Stimulated activated CD8-positive, alpha-beta memory T cell treated with anti-CD3 and anti-CD28 coated beads, Interleukin-2, amount 100 ng/mL, for 48 hours (primary cell): ENCODE data around the gene GSN.

Experiments used
- DNase-seq, 2 donors: peaks; one replicate each; pipeline ENCODE4 v3.0.0-alpha.2; 2020; ENCODE audit warnings: low read depth in 2 of 2

Gene GSN

GRCh38 chr9:121246821-121247561, 21.0 kb upstream of the GSN start:
- DNase-seq: no peak

GRCh38 chr9:121249563-121249962, 18.4 kb upstream of the GSN start:
- DNase-seq: no peak

GRCh38 chr9:121252104-121252851, 15.7 kb upstream of the GSN start:
- no peak for DNase-seq

GRCh38 chr9:121253162-121253561, 14.8 kb upstream of the GSN start:
- DNase-seq: no peak

- no peak for DNase-seq
Measured at GRCh38 chr9:121253821-121254501, 14.0 kb upstream of the GSN start.

- no peak for DNase-seq
Measured at GRCh38 chr9:121259498-121259897, 8.5 kb upstream of the GSN start.

- no peak for DNase-seq
Measured at GRCh38 chr9:121259935-121260334, 8.0 kb upstream of the GSN start.

GRCh38 chr9:121260457-121261106, 7.4 kb upstream of the GSN start:
- DNase-seq: no peak

GRCh38 chr9:121261107-121261460, 6.9 kb upstream of the GSN start:
- no peak for DNase-seq

- DNase-seq: no peak
Measured at GRCh38 chr9:121261755-121262154, 6.2 kb upstream of the GSN start.

- DNase-seq: no peak
Measured at GRCh38 chr9:121262423-121262822, 5.5 kb upstream of the GSN start.

- no peak for DNase-seq
Measured at GRCh38 chr9:121262953-121263352, 5.0 kb upstream of the GSN start.

- no peak for DNase-seq
Measured at GRCh38 chr9:121266356-121266755, 1.6 kb upstream of the GSN start.

GRCh38 chr9:121266906-121267650, 884 bp upstream of the GSN start:
- DNase-seq: no peak

- DNase-seq: no peak
Measured at GRCh38 chr9:121268598-121268850, 562 bp downstream of the GSN start.

- DNase-seq: no peak
Measured at GRCh38 chr9:121268851-121269641, 1.1 kb downstream of the GSN start.

- no peak for DNase-seq
Measured at GRCh38 chr9:121269642-121270254, 1.8 kb downstream of the GSN start.

GRCh38 chr9:121271368-121272341, 3.7 kb downstream of the GSN start:
- no peak for DNase-seq

- DNase-seq: no peak
Measured at GRCh38 chr9:121272401-121272948, 4.5 kb downstream of the GSN start.
